CD4-positive, alpha-beta T cell treated with Interleukin-15 for 1 hour (primary cell): ENCODE measurements around the gene DAB1.

Experiments
- DNase-seq: peaks from one replicate; pipeline ENCODE4 v3.0.0-alpha.2; 2020

Gene DAB1

GRCh38 chr1:57423656-57424211 is at the start of gene DAB1:
DAB1 (minus strand) TSS chr1:57424060; CDS start chr1:57291030, 133,030 bp downstream.
- DNase-seq, result no peak

GRCh38 chr1:57473448-57473847 is 49.6 kb upstream of the DAB1 start:
- no peak for DNase-seq

- DNase-seq, result no peak
Measured at GRCh38 chr1:57471995-57472394, 48.1 kb upstream of the DAB1 start.

- no peak for DNase-seq
Measured at GRCh38 chr1:57470036-57470435, 46.2 kb upstream of the DAB1 start.

- no peak for DNase-seq
Measured at GRCh38 chr1:57468641-57469523, 45.0 kb upstream of the DAB1 start.

- DNase-seq, result no peak
Measured at GRCh38 chr1:57467830-57468229, 44.0 kb upstream of the DAB1 start.

GRCh38 chr1:57464756-57465155 is 40.9 kb upstream of the DAB1 start:
- no peak for DNase-seq

- DNase-seq, result no peak
Measured at GRCh38 chr1:57463343-57463742, 39.5 kb upstream of the DAB1 start.

GRCh38 chr1:57461405-57461804 is 37.5 kb upstream of the DAB1 start:
- DNase-seq, result no peak

GRCh38 chr1:57451516-57451915 is 27.7 kb upstream of the DAB1 start:
- no peak for DNase-seq

GRCh38 chr1:57450981-57451380 is 27.1 kb upstream of the DAB1 start:
- DNase-seq, result no peak

- DNase-seq, result no peak
Measured at GRCh38 chr1:57447551-57447950, 23.7 kb upstream of the DAB1 start.

- no peak for DNase-seq
Measured at GRCh38 chr1:57443004-57443403, 19.1 kb upstream of the DAB1 start.

GRCh38 chr1:57440096-57440495 is 16.2 kb upstream of the DAB1 start:
- no peak for DNase-seq

- DNase-seq, result no peak
Measured at GRCh38 chr1:57431400-57431799, 7.5 kb upstream of the DAB1 start.

GRCh38 chr1:57424231-57425027 is 569 bp upstream of the DAB1 start:
- no peak for DNase-seq

- no peak for DNase-seq
Measured at GRCh38 chr1:57423135-57423655, 665 bp downstream of the DAB1 start.

GRCh38 chr1:57422271-57423134 is 1.4 kb downstream of the DAB1 start:
- DNase-seq, result no peak

- no peak for DNase-seq
Measured at GRCh38 chr1:57421806-57422205, 2.1 kb downstream of the DAB1 start.

GRCh38 chr1:57420981-57421785 is 2.7 kb downstream of the DAB1 start:
- no peak for DNase-seq

- DNase-seq, result no peak
Measured at GRCh38 chr1:57418971-57419370, 4.9 kb downstream of the DAB1 start.

- no peak for DNase-seq
Measured at GRCh38 chr1:57411262-57411661, 12.6 kb downstream of the DAB1 start.
